GM12878 (cell line): ENCODE results near the gene SSR2. TPM values are rescaled to one million over a fixed set of nuclear protein-coding genes. Genes with fewer than 3 reads are reported as not detected.
A peak's percentile ranks its signal among the peaks of the same experiment; 100 is the strongest.

Source experiments
- ASH2L ChIP-seq: fragments of 300-600, 200-600 bp; sonication (generic); IDR thresholded peaks from 2 replicates; pipeline ENCODE4 v1.6.1; 2017; ENCODE audit warnings: low read depth, mild to moderate bottlenecking, borderline replicate concordance
- CBFB ChIP-seq: IDR thresholded peaks from 2 replicates; pipeline ENCODE4 v1.6.1; 2016; ENCODE audit warnings: antibody characterized with exemption, low read depth
- CUX1 ChIP-seq: IDR thresholded peaks from 2 replicates; pipeline ENCODE4 v1.6.1; 2012; ENCODE audit warnings: improper control_type of control experiment, low read depth, low read length; ENCODE audit not compliant: insufficient replicate concordance
- HDGF ChIP-seq: fragments of 450-650 bp; IDR thresholded peaks from 2 replicates; pipeline ENCODE4 v1.6.1; 2016; ENCODE audit warnings: antibody characterized with exemption
- NKRF ChIP-seq: fragments of 450-650 bp; conservative IDR thresholded peaks from 2 replicates; pipeline ENCODE4 v1.6.1; 2017; ENCODE audit warnings: mild to moderate bottlenecking, moderate library complexity
- RAD21 ChIP-seq: IDR thresholded peaks from 2 replicates; pipeline ENCODE4 v1.6.1; 2011; ENCODE audit warnings: mild to moderate bottlenecking, low read depth, low read length, moderate library complexity; ENCODE audit not compliant: insufficient read depth
- SMARCA5 ChIP-seq: fragments of 450-650 bp; IDR thresholded peaks from 2 replicates; pipeline ENCODE4 v1.6.1; 2017; ENCODE audit warnings: mild to moderate bottlenecking
- SREBF2 ChIP-seq: IDR thresholded peaks from 2 replicates; pipeline ENCODE4 v1.6.1; 2012; ENCODE audit warnings: mild to moderate bottlenecking, low read length
- TCF12 ChIP-seq: IDR thresholded peaks from 2 replicates; pipeline ENCODE4 v1.6.1; 2011; ENCODE audit warnings: low read depth, mild to moderate bottlenecking, low read length
- TCF7 ChIP-seq: IDR thresholded peaks from 2 replicates; pipeline ENCODE4 v1.6.1; 2014; ENCODE audit warnings: antibody characterized with exemption, borderline replicate concordance
- USF1 ChIP-seq: IDR thresholded peaks from 2 replicates; pipeline ENCODE4 v1.6.1; 2011; ENCODE audit warnings: borderline replicate concordance, low read depth, mild to moderate bottlenecking, moderate library complexity, mixed read lengths, low read length; ENCODE audit not compliant: insufficient read depth; ENCODE audit errors: extremely low read length
- ZNF592 ChIP-seq: fragments of 450-650 bp; IDR thresholded peaks from 2 replicates; pipeline ENCODE4 v1.6.1; 2017; ENCODE audit warnings: mild to moderate bottlenecking, moderate library complexity
- polyA plus RNA-seq, 11 experiments: library from polyadenylated mRNA; depleted of rRNA in 4 of 11; unstranded in 6 of 11; stranded (reverse) in 5 of 11; fragments of >200 nt; fragmentation: Nextera tagmentation in 4 of 11; fragmentation: Illumina TruSeq in 1 of 11; extraction: Ambion mirVana in 4 of 11; extraction: Trizol in 1 of 11; gene quantifications; 1 replicate in 1 of 11; 2 replicates in 10 of 11; pipeline versions ENCODE4 v1.2.1 to v1.2.3, GENCODE V29; 2011 to 2016; ENCODE audit warnings: inconsistent platforms in 2 of 11, missing spikeins in 2 of 11, low read depth in 1 of 11
- total RNA-seq, 4 experiments: library from RNA; depleted of rRNA in 3 of 4; stranded (reverse); fragments of >200 nt in 3 of 4; fragmentation: Illumina TruSeq in 1 of 4; extraction: Trizol in 1 of 4; gene quantifications; 2 replicates each; pipeline versions ENCODE4 v1.2.1 to v1.2.3, GENCODE V29; 2013 to 2021
- TF ChIP-seq, protein P1 (sequence below): IDR thresholded peaks from 2 replicates; pipeline ENCODE4 v1.6.1; 2012; ENCODE audit warnings: low read depth, low read length, improper control_type of control experiment
- TF ChIP-seq, protein P2 (sequence below): IDR thresholded peaks from 2 replicates; pipeline ENCODE4 v1.6.1; 2011; ENCODE audit warnings: low read depth, mild to moderate bottlenecking, low read length, moderate library complexity, borderline replicate concordance; ENCODE audit errors: extremely low read depth

SSR2 gene
- total and polyA plus RNA-seq, 10 of the 15 experiments (the other 5 are each of a cell fraction or from before 2014, with no cell fraction given) = 207 to 553 (median 315) TPM

GRCh38 chr1:155976062-155976912 lies 44.5 kb downstream of the SSR2 start (continued):
- TF ChIP-seq NKRF = no peak
- 0 out of 2 replicates have a peak, but pooled peaks have one; percentile 38 for TF ChIP-seq TCF12
- TF ChIP-seq RAD21 = no peak
- TF ChIP-seq USF1 = no peak
- TF ChIP-seq, protein P1, sequence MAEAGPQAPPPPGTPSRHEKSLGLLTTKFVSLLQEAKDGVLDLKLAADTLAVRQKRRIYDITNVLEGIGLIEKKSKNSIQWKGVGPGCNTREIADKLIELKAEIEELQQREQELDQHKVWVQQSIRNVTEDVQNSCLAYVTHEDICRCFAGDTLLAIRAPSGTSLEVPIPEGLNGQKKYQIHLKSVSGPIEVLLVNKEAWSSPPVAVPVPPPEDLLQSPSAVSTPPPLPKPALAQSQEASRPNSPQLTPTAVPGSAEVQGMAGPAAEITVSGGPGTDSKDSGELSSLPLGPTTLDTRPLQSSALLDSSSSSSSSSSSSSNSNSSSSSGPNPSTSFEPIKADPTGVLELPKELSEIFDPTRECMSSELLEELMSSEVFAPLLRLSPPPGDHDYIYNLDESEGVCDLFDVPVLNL = no peak
- TF ChIP-seq TCF7 = no peak
- TF ChIP-seq SMARCA5 = no peak
- TF ChIP-seq CUX1 = no peak
- TF ChIP-seq ASH2L = no peak
- no peak for TF ChIP-seq SREBF2
- no peak for TF ChIP-seq CBFB
- TF ChIP-seq HDGF = no peak
- TF ChIP-seq, protein P2, sequence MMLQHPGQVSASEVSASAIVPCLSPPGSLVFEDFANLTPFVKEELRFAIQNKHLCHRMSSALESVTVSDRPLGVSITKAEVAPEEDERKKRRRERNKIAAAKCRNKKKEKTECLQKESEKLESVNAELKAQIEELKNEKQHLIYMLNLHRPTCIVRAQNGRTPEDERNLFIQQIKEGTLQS = no peak
- no peak for TF ChIP-seq ZNF592
